Common myeloid progenitor, CD34-positive (primary cell): ENCODE measurements around the gene BTBD6.

Experiments used
- CTCF ChIA-PET: fragments of 350-600 bp; sonication (Branson Sonifier 250); formaldehyde crosslinking; loops from one replicate; lab custom pipeline; 2021; ENCODE audit warnings: antibody characterized with exemption; lab: Charles Lee
- POLR2A ChIA-PET: fragments of 350-600 bp; sonication (Branson Sonifier 250); formaldehyde crosslinking; loops from one replicate; lab custom pipeline; 2021; ENCODE audit warnings: antibody characterized with exemption; lab: Charles Lee
- DNase-seq, 3 donors: peaks; one replicate each; pipeline versions ENCODE4 v3.0.0 to v3.0.0-alpha.2; 2013
- H3K27ac ChIP-seq, 2 experiments: 1 replicate in 1 of 2; 2 replicates in 1 of 2; pipeline ENCODE4 v1.7.0; 2013; ENCODE audit warnings: inconsistent platforms in 2 of 2, low read length in 2 of 2, mild to moderate bottlenecking in 2 of 2, low read depth in 1 of 2, moderate library complexity in 1 of 2; ENCODE audit not compliant: severe bottlenecking in 2 of 2, insufficient read depth in 1 of 2, poor library complexity in 1 of 2
- H3K27me3 ChIP-seq, 5 experiments: replicated peaks in 2 of 5; 1 replicate in 3 of 5; 2 replicates in 2 of 5; pipeline versions ENCODE4 v1.6.1 to v1.7.0; 2013; ENCODE audit warnings: low read length in 4 of 5, mild to moderate bottlenecking in 2 of 5, moderate library complexity in 2 of 5, inconsistent platforms in 1 of 5; ENCODE audit not compliant: insufficient read depth in 5 of 5, control insufficient read depth in 4 of 5
- H3K36me3 ChIP-seq, 4 experiments: 1 replicate in 2 of 4; 2 replicates in 2 of 4; pipeline versions ENCODE4 v1.6.1 to v1.7.0; 2013; ENCODE audit warnings: low read length in 3 of 4, control low read depth in 1 of 4, mild to moderate bottlenecking in 1 of 4; ENCODE audit not compliant: control insufficient read depth in 4 of 4, insufficient read depth in 4 of 4
- H3K4me1 ChIP-seq, 4 experiments: 1 replicate in 3 of 4; 2 replicates in 1 of 4; pipeline versions ENCODE4 v1.6.1 to v1.7.1; 2013; ENCODE audit warnings: low read length in 3 of 4, mild to moderate bottlenecking in 3 of 4, control low read depth in 1 of 4, inconsistent platforms in 1 of 4, moderate library complexity in 1 of 4; ENCODE audit not compliant: control insufficient read depth in 4 of 4, insufficient read depth in 4 of 4; ENCODE audit errors: control extremely low read depth in 1 of 4
- H3K4me3 ChIP-seq, 7 experiments: 1 replicate in 4 of 7; 2 replicates in 3 of 7; pipeline versions ENCODE4 v1.5.1 to v1.7.0; 2013; ENCODE audit warnings: mild to moderate bottlenecking in 7 of 7, low read length in 6 of 7, moderate library complexity in 6 of 7, inconsistent platforms in 2 of 7, low read depth in 2 of 7, control low read depth in 1 of 7; ENCODE audit not compliant: insufficient read depth in 4 of 7, control insufficient read depth in 1 of 7; ENCODE audit errors: extremely low read depth in 1 of 7
- H3K9me3 ChIP-seq, 5 experiments: 1 replicate in 4 of 5; 2 replicates in 1 of 5; pipeline versions ENCODE4 v1.6.1 to v1.7.1; 2013; ENCODE audit warnings: low read length in 4 of 5, mild to moderate bottlenecking in 2 of 5, inconsistent platforms in 1 of 5, low read depth in 1 of 5, moderate library complexity in 1 of 5; ENCODE audit not compliant: control insufficient read depth in 4 of 5, insufficient read depth in 2 of 5; ENCODE audit errors: control extremely low read depth in 1 of 5
- WGBS: methylation state at CpG from one replicate; pipeline ENCODE4 v1.1.5; 2013; ENCODE audit not compliant: insufficient coverage; 5-methylcytosine and 5-hydroxymethylcytosine counted together

The BTBD6 gene

DNA sequence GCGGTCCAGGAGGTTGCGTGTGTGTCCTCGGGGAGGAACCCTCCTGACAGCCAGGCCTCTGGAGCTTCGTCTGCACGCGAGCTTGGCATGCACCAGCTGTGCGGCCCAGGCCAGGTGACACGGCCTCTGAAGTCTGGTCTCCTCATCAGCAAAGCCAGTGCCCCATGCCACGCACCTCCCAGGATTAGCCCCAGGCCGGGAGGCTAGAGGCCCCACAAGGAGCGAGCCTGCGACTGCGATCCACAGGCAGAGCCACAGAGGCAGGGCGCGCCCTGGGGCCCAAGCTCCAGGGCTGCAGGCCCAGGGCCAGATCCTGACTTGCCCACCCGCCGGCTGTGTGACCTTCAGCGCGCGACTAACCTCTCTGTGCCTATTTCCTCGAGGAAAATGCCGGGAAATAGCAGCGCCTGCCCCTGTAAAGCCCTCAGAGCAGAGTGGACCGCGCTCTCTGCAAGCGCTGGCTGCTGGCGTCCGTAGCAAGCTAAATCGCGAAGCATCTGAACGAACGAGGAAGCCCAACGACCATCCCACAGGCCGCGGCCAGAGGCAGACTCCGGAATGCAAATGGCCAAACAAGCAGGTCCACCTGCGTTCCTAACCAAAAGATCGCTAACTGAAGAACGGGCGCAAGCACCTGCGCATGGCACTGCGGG, 492 bp upstream of the BTBD6 start:
- Histone ChIP-seq H3K4me3 (peak overlapping the region; percentile 17 to 83 (median 62)), H3K36me3 (peaks cover 0 to 62% (median 44%) of the 10 kb centered on the region in 4 experiments)

DNA sequence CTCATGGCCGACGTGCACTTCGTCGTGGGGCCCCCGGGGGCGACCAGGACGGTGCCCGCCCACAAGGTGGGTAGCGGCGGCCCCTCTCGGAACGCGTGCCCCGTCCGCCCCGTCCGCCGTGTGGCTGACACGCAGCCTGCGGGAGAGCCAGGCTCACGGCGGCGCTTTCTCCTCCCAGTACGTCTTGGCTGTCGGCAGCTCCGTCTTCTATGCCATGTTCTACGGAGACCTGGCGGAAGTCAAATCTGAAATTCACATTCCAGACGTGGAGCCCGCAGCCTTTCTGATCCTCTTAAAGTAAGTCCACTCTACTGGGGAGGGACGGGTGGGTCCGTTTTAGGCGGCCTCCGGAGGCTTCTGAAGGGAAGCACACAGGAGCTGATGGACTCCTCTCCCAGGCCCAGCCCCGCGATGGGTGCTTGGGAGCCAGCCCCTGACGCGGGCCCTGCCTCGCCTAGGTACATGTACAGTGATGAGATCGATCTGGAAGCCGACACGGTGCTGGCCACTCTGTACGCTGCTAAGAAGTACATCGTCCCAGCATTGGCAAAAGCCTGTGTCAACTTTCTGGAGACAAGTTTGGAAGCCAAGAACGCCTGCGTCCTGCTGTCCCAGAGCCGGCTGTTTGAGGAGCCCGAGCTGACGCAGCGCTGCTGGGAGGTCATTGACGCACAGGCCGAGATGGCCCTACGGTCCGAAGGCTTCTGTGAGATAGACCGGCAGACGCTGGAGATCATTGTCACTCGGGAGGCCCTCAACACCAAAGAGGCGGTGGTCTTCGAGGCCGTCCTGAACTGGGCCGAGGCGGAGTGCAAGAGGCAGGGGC, 1.1 kb downstream of the BTBD6 start:
- no peaks in the 10 kb centered on the region for H3K9me3 ChIP-seq
- ChIA-PET CTCF (interaction anchor here (0.8 to 1.6 kb wide), 5 partner anchors 11 to 103 kb away, joined by 3 to 5 read pairs (median 4); no protein-coding TSS in a partner anchor), POLR2A (interaction anchor here (1.4 to 1.5 kb wide), 2 partner anchors 42 to 51 kb away, joined by 3 to 6 read pairs; partner anchors contain the start of gene BRF1)
- no peak overlapping the region for H3K27ac ChIP-seq
- peak overlapping the region in 5 of 7 experiments; percentile 37 to 73 (median 46) for H3K4me3 ChIP-seq
- DNase-seq: no peak
- peaks cover 0 to 18% (median 10%) of the 10 kb centered on the region in 4 experiments for H3K4me1 ChIP-seq
- no peaks in the 10 kb centered on the region for H3K27me3 ChIP-seq
- WGBS: 81% methylated on average over 62 of the region's 62 CpGs
- peaks cover 0 to 64% (median 42%) of the 10 kb centered on the region in 4 experiments for H3K36me3 ChIP-seq

More for the DNA sequence above, 492 bp upstream of the BTBD6 start:
- Histone ChIP-seq H3K9me3 (no peaks in the 10 kb centered on the region), H3K4me1 (peaks cover 0 to 15% (median 10%) of the 10 kb centered on the region in 4 experiments), H3K27ac (peak overlapping the region in 1 of 2 experiments; percentile 34), H3K27me3 (no peaks in the 10 kb centered on the region)
- WGBS: 49% methylated on average over 40 of the region's 42 CpGs
- DNase-seq: no peak
- POLR2A ChIA-PET: interaction anchor here (0.6 to 1.5 kb wide), 4 partner anchors 43 to 66 kb away, joined by 3 to 8 read pairs (median 4); partner anchors contain the start of genes BRF1 and PACS2
- CTCF ChIA-PET: interaction anchor here (0.6 to 1.7 kb wide), 6 partner anchors 20 to 101 kb away, joined by 3 to 5 read pairs (median 4); no protein-coding TSS in a partner anchor

DNA sequence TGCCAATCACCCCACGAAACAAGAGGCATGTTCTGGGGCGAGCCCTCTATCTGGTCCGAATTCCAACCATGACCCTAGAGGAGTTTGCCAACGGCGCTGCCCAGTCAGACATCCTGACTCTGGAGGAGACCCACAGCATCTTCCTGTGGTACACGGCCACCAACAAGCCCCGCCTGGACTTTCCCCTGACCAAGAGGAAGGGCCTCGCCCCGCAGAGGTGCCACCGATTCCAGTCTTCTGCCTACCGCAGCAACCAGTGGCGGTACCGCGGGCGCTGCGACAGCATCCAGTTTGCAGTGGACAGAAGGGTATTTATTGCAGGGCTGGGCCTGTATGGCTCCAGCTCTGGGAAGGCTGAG, 1.7 kb downstream of the BTBD6 start:
- CTCF ChIA-PET: interaction anchor here (0.8 to 1.4 kb wide), 6 partner anchors 11 to 102 kb away, joined by 3 to 4 read pairs (median 4); no protein-coding TSS in a partner anchor
- Histone ChIP-seq H3K4me3 (no peak overlapping the region), H3K27me3 (no peaks in the 10 kb centered on the region), H3K4me1 (peaks cover 0 to 18% (median 10%) of the 10 kb centered on the region in 4 experiments), H3K36me3 (peaks cover 0 to 64% (median 37%) of the 10 kb centered on the region in 4 experiments), H3K27ac (no peak overlapping the region), H3K9me3 (no peaks in the 10 kb centered on the region)
- POLR2A ChIA-PET: no interaction called here
- WGBS: 97% methylated on average over 16 of the region's 16 CpGs
- no peak for DNase-seq

DNA sequence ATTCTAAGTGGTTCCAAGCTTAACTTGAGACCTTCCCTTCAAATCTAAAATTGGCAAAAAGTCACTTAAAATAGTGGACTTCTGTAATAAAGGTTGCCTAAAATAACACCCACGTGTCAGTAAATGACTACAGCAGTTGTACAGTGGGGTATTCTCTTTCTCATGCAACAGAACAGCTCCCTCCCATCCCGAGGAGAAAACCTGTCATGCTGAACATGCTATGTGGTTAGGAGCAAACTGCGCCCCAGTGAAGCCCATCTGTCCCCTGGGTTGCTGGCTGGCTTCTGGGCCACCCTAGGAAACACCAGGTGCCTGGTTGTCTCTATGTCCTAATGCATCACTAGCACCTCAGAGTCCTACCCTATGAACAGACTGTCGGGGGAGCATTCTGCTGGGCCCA, 2.7 kb downstream of the BTBD6 start:
- Histone ChIP-seq H3K27me3 (no peaks in the 10 kb centered on the region), H3K9me3 (no peaks in the 10 kb centered on the region), H3K4me1 (peaks cover 0 to 22% (median 17%) of the 10 kb centered on the region in 4 experiments), H3K36me3 (peaks cover 0 to 67% (median 38%) of the 10 kb centered on the region in 4 experiments), H3K27ac (no peak overlapping the region), H3K4me3 (no peak overlapping the region)
- ChIA-PET POLR2A (no interaction called here), CTCF (interaction anchor here (0.9 to 1.7 kb wide), 5 partner anchors 10 to 101 kb away, joined by 3 to 4 read pairs (median 4); no protein-coding TSS in a partner anchor)
- peak in 1 of 3 donors; percentile 11 for DNase-seq
- WGBS: 93% methylated on average over 3 of the region's 4 CpGs

DNA sequence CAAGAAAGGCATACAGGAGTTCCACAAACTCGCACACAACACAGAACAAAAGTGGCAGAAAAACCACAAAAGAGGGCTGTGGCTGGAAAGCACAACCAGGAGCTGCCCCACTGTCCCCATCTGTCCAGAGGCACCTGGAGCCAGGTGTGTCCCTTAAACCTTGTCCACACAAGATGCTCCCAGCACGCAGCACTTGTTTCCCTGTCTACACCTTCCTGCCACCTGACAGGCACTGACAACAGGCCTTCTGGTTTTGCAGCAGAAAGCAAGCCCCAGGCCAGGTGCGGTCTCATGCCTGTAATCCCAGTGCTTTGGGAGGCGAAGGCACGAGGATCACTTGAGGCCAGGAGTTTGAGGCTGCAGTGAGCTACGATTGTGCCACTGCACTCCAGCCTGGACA, 3.6 kb downstream of the BTBD6 start:
- peaks cover 0 to 68% (median 40%) of the 10 kb centered on the region in 4 experiments for H3K36me3 ChIP-seq
- H3K27me3 ChIP-seq: no peaks in the 10 kb centered on the region
- WGBS: 91% methylated on average over 6 of the region's 6 CpGs
- no peak for DNase-seq
- H3K4me1 ChIP-seq: peaks cover 0 to 22% (median 17%) of the 10 kb centered on the region in 4 experiments
- no peaks in the 10 kb centered on the region for H3K9me3 ChIP-seq
- CTCF ChIA-PET: interaction anchor here (1.2 to 1.7 kb wide), 2 partner anchors 11 to 100 kb away, joined by 3 read pairs; no protein-coding TSS in a partner anchor
- POLR2A ChIA-PET: no interaction called here
- H3K4me3 ChIP-seq: no peak overlapping the region
- no peak overlapping the region for H3K27ac ChIP-seq

DNA sequence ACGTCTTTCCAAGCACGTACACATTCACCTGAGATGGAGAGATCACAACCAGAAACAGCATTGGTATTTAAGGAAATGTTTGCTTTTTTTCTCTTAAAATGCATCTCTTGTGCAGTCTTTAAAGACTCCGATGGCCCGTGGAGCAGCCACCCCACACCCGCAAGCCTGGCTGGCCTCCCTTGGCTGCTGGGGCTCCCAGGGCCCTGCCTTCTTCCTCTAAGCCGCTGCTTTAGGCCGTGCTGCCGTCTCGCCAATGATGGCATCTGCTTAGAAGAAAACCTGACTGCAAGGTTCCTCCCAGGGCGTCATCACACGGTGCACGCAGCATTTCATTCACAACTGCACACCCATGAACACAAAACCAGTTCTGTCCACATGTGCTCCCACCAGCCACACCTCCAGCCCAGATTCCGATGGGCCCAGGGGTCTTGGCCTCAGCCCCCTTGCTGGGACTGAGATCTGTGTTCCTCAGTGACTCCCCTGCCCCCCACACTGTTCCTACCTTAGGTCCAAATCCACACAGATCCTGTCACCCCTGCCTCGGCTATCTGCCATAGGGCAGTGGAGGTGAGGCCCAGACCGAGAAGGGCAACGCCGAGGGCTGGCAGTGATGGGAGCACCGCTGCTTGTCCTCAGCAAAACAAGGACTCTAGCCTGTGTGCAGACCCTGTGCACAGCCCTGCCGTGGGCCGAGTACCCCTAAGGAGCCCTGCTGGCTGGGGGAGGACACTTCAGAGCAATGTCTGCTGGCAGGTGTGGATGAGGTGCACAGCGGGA, 4.4 kb downstream of the BTBD6 start:
- WGBS: 98% methylated on average over 17 of the region's 21 CpGs
- H3K9me3 ChIP-seq: no peaks in the 10 kb centered on the region
- ChIA-PET POLR2A (no interaction called here), CTCF (interaction anchor here (1.7 kb wide), 1 partner anchor 99 kb away, joined by 3 read pairs; no protein-coding TSS in a partner anchor)
- H3K4me1 ChIP-seq: peaks cover 0 to 17% (median 14%) of the 10 kb centered on the region in 4 experiments
- H3K4me3 ChIP-seq: no peak overlapping the region
- H3K27ac ChIP-seq: no peak overlapping the region
- H3K36me3 ChIP-seq: peaks cover 0 to 72% (median 36%) of the 10 kb centered on the region in 4 experiments
- H3K27me3 ChIP-seq: no peaks in the 10 kb centered on the region
- no peak for DNase-seq
